ENCODE data around the gene TBX1. TPM values are rescaled to one million over a fixed set of nuclear protein-coding genes. Genes with fewer than 3 reads are reported as not detected.
"Not testable (repeated sequence)": the region's sequence is repeated elsewhere in the genome, so short reads cannot be mapped to it uniquely, and the experiment has no call there.

TBX1 gene
- total RNA-seq, 1 experiment from 2014 or later = 0.61 TPM

GRCh38 chr22:19791243-19791642 lies 30.7 kb downstream of the TBX1 start:
- no peaks in the 10 kb centered on the region for H3K4me1 ChIP-seq (replicated peaks)
- no peaks in the 10 kb centered on the region for H3K27me3 ChIP-seq (replicated peaks)
- H3K36me3 ChIP-seq = peaks cover 6% of the 10 kb centered on the region; the same call in 1 of the 2 replicates
- no peak overlapping the region for H3K4me3 ChIP-seq
- H3K9me3 ChIP-seq (replicated peaks) = peaks cover 8% of the 10 kb centered on the region; the same call in 1 of the 2 replicates
- no peak overlapping the region for H3K27ac ChIP-seq
- DNase-seq (ENCODE audit: low read depth in 1 of 2, low spot score in 2 of 2) = no peak

GRCh38 chr22:19791894-19792293 lies 31.3 kb downstream of the TBX1 start:
- no peaks in the 10 kb centered on the region for H3K4me1 ChIP-seq (replicated peaks)

GRCh38 chr22:19792383-19792896 lies 31.9 kb downstream of the TBX1 start:
- H3K27me3 ChIP-seq (replicated peaks); H3K4me3 ChIP-seq; H3K36me3 ChIP-seq; H3K4me1 ChIP-seq (replicated peaks); DNase-seq (ENCODE audit: low read depth in 1 of 2, low spot score in 2 of 2); H3K27ac ChIP-seq; H3K9me3 ChIP-seq (replicated peaks): not testable (repeated sequence)

More at GRCh38 chr22:19791894-19792293, 31.3 kb downstream of the TBX1 start:
- no peak for DNase-seq (ENCODE audit: low read depth in 1 of 2, low spot score in 2 of 2)
- Histone ChIP-seq H3K9me3 (replicated peaks) (peaks cover 8% of the 10 kb centered on the region; the same call in 1 of the 2 replicates), H3K27ac (no peak overlapping the region), H3K4me3 (no peak overlapping the region), H3K27me3 (replicated peaks) (no peaks in the 10 kb centered on the region), H3K36me3 (peaks cover 6% of the 10 kb centered on the region; the same call in 1 of the 2 replicates)

- Histone ChIP-seq H3K27ac (no peak overlapping the region), H3K4me1 (replicated peaks) (no peaks in the 10 kb centered on the region), H3K4me3 (no peak overlapping the region)
Measured at GRCh38 chr22:19793161-19793560, 32.6 kb downstream of the TBX1 start.

GRCh38 chr22:19793661-19794310 lies 33.2 kb downstream of the TBX1 start:
- peaks cover 8% of the 10 kb centered on the region; the same call in 1 of the 2 replicates for H3K9me3 ChIP-seq (replicated peaks)
- no peak for DNase-seq (ENCODE audit: low read depth in 1 of 2, low spot score in 2 of 2)
- H3K27me3 ChIP-seq (replicated peaks) = no peaks in the 10 kb centered on the region
- no peak overlapping the region for H3K4me3 ChIP-seq
- H3K4me1 ChIP-seq (replicated peaks) = peaks cover 5% of the 10 kb centered on the region
- peaks cover 6% of the 10 kb centered on the region; the same call in 1 of the 2 replicates for H3K36me3 ChIP-seq
- H3K27ac ChIP-seq = no peak overlapping the region

More at GRCh38 chr22:19793161-19793560, 32.6 kb downstream of the TBX1 start:
- Histone ChIP-seq H3K9me3 (replicated peaks) (peaks cover 8% of the 10 kb centered on the region; the same call in 1 of the 2 replicates), H3K36me3 (peaks cover 6% of the 10 kb centered on the region; the same call in 1 of the 2 replicates), H3K27me3 (replicated peaks) (no peaks in the 10 kb centered on the region)
- DNase-seq (ENCODE audit: low read depth in 1 of 2, low spot score in 2 of 2) = no peak

- Histone ChIP-seq H3K9me3 (replicated peaks) (no peaks in the 10 kb centered on the region), H3K4me3 (no peak overlapping the region), H3K27ac (no peak overlapping the region), H3K27me3 (replicated peaks) (no peaks in the 10 kb centered on the region), H3K4me1 (replicated peaks) (peaks cover 23% of the 10 kb centered on the region), H3K36me3 (peaks cover 6% of the 10 kb centered on the region; the same call in 1 of the 2 replicates)
- no peak for DNase-seq (ENCODE audit: low read depth in 1 of 2, low spot score in 2 of 2)
Measured at GRCh38 chr22:19795617-19796008, 35.0 kb downstream of the TBX1 start.

- no peak overlapping the region for H3K27ac ChIP-seq
- no peaks in the 10 kb centered on the region for H3K27me3 ChIP-seq (replicated peaks)
- H3K4me3 ChIP-seq = no peak overlapping the region
- H3K9me3 ChIP-seq (replicated peaks) = no peaks in the 10 kb centered on the region
- DNase-seq (ENCODE audit: low read depth in 1 of 2, low spot score in 2 of 2) = no peak
- peaks cover 26% of the 10 kb centered on the region for H3K4me1 ChIP-seq (replicated peaks)
- peaks cover 6% of the 10 kb centered on the region; the same call in 1 of the 2 replicates for H3K36me3 ChIP-seq
Measured at GRCh38 chr22:19796160-19796559, 35.6 kb downstream of the TBX1 start.

- Histone ChIP-seq H3K4me3 (no peak overlapping the region), H3K4me1 (replicated peaks) (peaks cover 26% of the 10 kb centered on the region), H3K27ac (no peak overlapping the region), H3K36me3 (peaks cover 6% of the 10 kb centered on the region; the same call in 1 of the 2 replicates), H3K27me3 (replicated peaks) (no peaks in the 10 kb centered on the region), H3K9me3 (replicated peaks) (no peaks in the 10 kb centered on the region)
- no peak for DNase-seq (ENCODE audit: low read depth in 1 of 2, low spot score in 2 of 2)
Measured at GRCh38 chr22:19797086-19798002, 36.8 kb downstream of the TBX1 start.

- H3K27ac ChIP-seq = no peak overlapping the region
- H3K4me1 ChIP-seq (replicated peaks) = peaks cover 26% of the 10 kb centered on the region
- H3K36me3 ChIP-seq = peaks cover 6% of the 10 kb centered on the region; the same call in 1 of the 2 replicates
- no peaks in the 10 kb centered on the region for H3K27me3 ChIP-seq (replicated peaks)
- H3K9me3 ChIP-seq (replicated peaks) = no peaks in the 10 kb centered on the region
- H3K4me3 ChIP-seq = no peak overlapping the region
- no peak for DNase-seq (ENCODE audit: low read depth in 1 of 2, low spot score in 2 of 2)
Measured at GRCh38 chr22:19798003-19798665, 37.6 kb downstream of the TBX1 start.

GRCh38 chr22:19798891-19799293 lies 38.3 kb downstream of the TBX1 start:
- H3K27ac ChIP-seq = peak overlapping the region; percentile 28

GRCh38 chr22:19799322-19800190 lies 39.0 kb downstream of the TBX1 start:
- Histone ChIP-seq H3K9me3 (replicated peaks) (no peaks in the 10 kb centered on the region), H3K4me3 (no peak overlapping the region), H3K36me3 (peaks cover 6% of the 10 kb centered on the region; the same call in 1 of the 2 replicates), H3K4me1 (replicated peaks) (peaks cover 26% of the 10 kb centered on the region), H3K27me3 (replicated peaks) (no peaks in the 10 kb centered on the region), H3K27ac (peak overlapping the region; percentile 28)
- DNase-seq (ENCODE audit: low read depth in 1 of 2, low spot score in 2 of 2) = peak; percentile 91 to 96

More at GRCh38 chr22:19798891-19799293, 38.3 kb downstream of the TBX1 start:
- H3K4me3 ChIP-seq = no peak overlapping the region
- H3K36me3 ChIP-seq = peaks cover 6% of the 10 kb centered on the region; the same call in 1 of the 2 replicates
- H3K4me1 ChIP-seq (replicated peaks) = peaks cover 26% of the 10 kb centered on the region
- DNase-seq (ENCODE audit: low read depth in 1 of 2, low spot score in 2 of 2) = no peak
- H3K9me3 ChIP-seq (replicated peaks) = no peaks in the 10 kb centered on the region
- no peaks in the 10 kb centered on the region for H3K27me3 ChIP-seq (replicated peaks)

- no peaks in the 10 kb centered on the region for H3K27me3 ChIP-seq (replicated peaks)
- H3K4me1 ChIP-seq (replicated peaks) = peaks cover 26% of the 10 kb centered on the region
- no peak overlapping the region for H3K27ac ChIP-seq
- no peak for DNase-seq (ENCODE audit: low read depth in 1 of 2, low spot score in 2 of 2)
- no peak overlapping the region for H3K4me3 ChIP-seq
- peaks cover 6% of the 10 kb centered on the region; the same call in 1 of the 2 replicates for H3K36me3 ChIP-seq
- no peaks in the 10 kb centered on the region for H3K9me3 ChIP-seq (replicated peaks)
Measured at GRCh38 chr22:19800306-19800705, 39.7 kb downstream of the TBX1 start.

Measured in SJSA1 (cell line).